HepG2 (cell line): ENCODE measurements around the gene SMIM41. TPM values are rescaled to one million over a fixed set of nuclear protein-coding genes. Genes with fewer than 3 reads are reported as not detected.
A peak's percentile ranks its signal among the peaks of the same experiment; 100 is the strongest.

Experiments
- AGO2 ChIP-seq: fragments of 200-400 bp; formaldehyde crosslinking; optimal IDR thresholded peaks from 2 replicates; pipeline ENCODE3; 2017; ENCODE audit warnings: mild to moderate bottlenecking, low read depth, low read length, moderate library complexity
- ATF1 ChIP-seq: IDR thresholded peaks from 2 replicates; pipeline ENCODE4 v1.6.1; 2016; ENCODE audit warnings: mild to moderate bottlenecking, control low read depth
- CC2D1A ChIP-seq: sonication (generic); formaldehyde crosslinking; IDR thresholded peaks from 2 replicates; pipeline ENCODE4 v1.8.1; 2023; ENCODE audit warnings: mild to moderate bottlenecking, missing genetic modification reagents
- CREM ChIP-seq, 2 experiments: sonication (generic) in 1 of 2; formaldehyde crosslinking in 1 of 2; IDR thresholded peaks; 2 replicates each; pipeline versions ENCODE4 v1.4.0 to v1.6.1; 2016 to 2020; ENCODE audit warnings: antibody characterized with exemption in 1 of 2, mild to moderate bottlenecking in 1 of 2, missing genetic modification reagents in 1 of 2
- FIP1L1 ChIP-seq: fragments of 200-400 bp; formaldehyde crosslinking; IDR thresholded peaks from 2 replicates; pipeline ENCODE4 v1.6.1; 2018; ENCODE audit warnings: low read depth, mild to moderate bottlenecking, low read length, moderate library complexity, borderline replicate concordance; ENCODE audit not compliant: insufficient read depth
- HNRNPLL ChIP-seq: fragments of 200-400 bp; formaldehyde crosslinking; IDR thresholded peaks from 2 replicates; pipeline ENCODE4 v1.6.1; 2017; ENCODE audit warnings: mild to moderate bottlenecking, low read depth, low read length; ENCODE audit not compliant: poor library complexity, severe bottlenecking
- HOXA5 ChIP-seq: sonication (generic); formaldehyde crosslinking; IDR thresholded peaks from 2 replicates; pipeline ENCODE4 v1.4.0; 2020; ENCODE audit warnings: missing genetic modification reagents
- KDM1A ChIP-seq: IDR thresholded peaks from 2 replicates; pipeline ENCODE4 v1.6.1; 2016; ENCODE audit warnings: missing compliant biosample characterization
- KDM2A ChIP-seq: sonication (generic); formaldehyde crosslinking; IDR thresholded peaks from 2 replicates; pipeline ENCODE4 v1.4.0; 2020; ENCODE audit warnings: low read depth, missing genetic modification reagents, borderline replicate concordance
- KLF6 ChIP-seq: IDR thresholded peaks from 2 replicates; pipeline ENCODE4 v1.8.0; 2016; ENCODE audit warnings: missing biosample characterization, missing genetic modification reagents
- NR2F2 ChIP-seq: IDR thresholded peaks from 2 replicates; pipeline ENCODE4 v1.6.1; 2012; ENCODE audit warnings: low read depth, inconsistent platforms, borderline replicate concordance
- SNAPC2 ChIP-seq: sonication (generic); formaldehyde crosslinking; IDR thresholded peaks from 2 replicates; pipeline ENCODE4 v1.8.1; 2022; ENCODE audit warnings: mild to moderate bottlenecking, missing genetic modification reagents
- SP4 ChIP-seq: sonication (generic); formaldehyde crosslinking; IDR thresholded peaks from 2 replicates; pipeline ENCODE4 v1.8.1; 2023; ENCODE audit warnings: mild to moderate bottlenecking, missing genetic modification reagents
- TEAD2 ChIP-seq: sonication (generic); formaldehyde crosslinking; IDR thresholded peaks from 2 replicates; pipeline ENCODE4 v1.9.0; 2021; ENCODE audit warnings: missing genetic modification reagents
- ZFY ChIP-seq: sonication (generic); formaldehyde crosslinking; IDR thresholded peaks from 2 replicates; pipeline ENCODE4 v1.4.0; 2020; ENCODE audit warnings: missing genetic modification reagents
- ZNF260 ChIP-seq: sonication (generic); formaldehyde crosslinking; IDR thresholded peaks from 2 replicates; pipeline ENCODE4 v1.4.0; 2020; ENCODE audit warnings: missing genetic modification reagents, low read depth, mild to moderate bottlenecking, borderline replicate concordance
- ZNF441 ChIP-seq: sonication (generic); formaldehyde crosslinking; IDR thresholded peaks from 2 replicates; pipeline ENCODE4 v1.7.0; 2021; ENCODE audit warnings: missing genetic modification reagents, borderline replicate concordance
- ZNF550 ChIP-seq: sonication (generic); formaldehyde crosslinking; IDR thresholded peaks from 2 replicates; pipeline ENCODE4 v1.4.0; 2020; ENCODE audit warnings: mild to moderate bottlenecking, missing genetic modification reagents, borderline replicate concordance
- ZNF556 ChIP-seq: sonication (generic); formaldehyde crosslinking; IDR thresholded peaks from 2 replicates; pipeline ENCODE4 v1.4.0; 2020; ENCODE audit warnings: mild to moderate bottlenecking, missing genetic modification reagents, borderline replicate concordance
- polyA plus RNA-seq, 8 experiments: library from polyadenylated mRNA; depleted of rRNA in 3 of 8; stranded (reverse) in 7 of 8; unstranded in 1 of 8; fragments of >200 nt; fragmentation: Illumina TruSeq in 4 of 8; extraction: Trizol in 4 of 8; gene quantifications; 2 replicates each; pipeline versions ENCODE4 v1.2.1 to v1.2.3, GENCODE V29; 2011 to 2016; ENCODE audit warnings: low read depth in 4 of 8, missing spikeins in 1 of 8, mixed read lengths in 1 of 8; ENCODE audit not compliant: insufficient read depth in 1 of 8
- total RNA-seq, 5 experiments: library from RNA; depleted of rRNA; stranded (reverse); fragments of >200 nt; fragmentation: Illumina TruSeq; extraction: Trizol; gene quantifications; 2 replicates each; pipeline ENCODE4 v1.2.3, GENCODE V29; 2016; ENCODE audit warnings: low read depth in 1 of 5
- TF ChIP-seq, protein P1 (sequence below): sonication (generic); formaldehyde crosslinking; IDR thresholded peaks from 2 replicates; pipeline ENCODE4 v1.4.0; 2020; ENCODE audit warnings: missing genetic modification reagents, borderline replicate concordance
- TF ChIP-seq, protein P2 (sequence below): IDR thresholded peaks from 2 replicates; pipeline ENCODE4 v1.6.1; 2016; ENCODE audit warnings: low read depth, borderline replicate concordance
- TF ChIP-seq, protein P3 (sequence below): IDR thresholded peaks from 2 replicates; pipeline ENCODE4 v1.6.1; 2016; ENCODE audit warnings: mild to moderate bottlenecking, missing biosample characterization, missing genetic modification reagents
- TF ChIP-seq, protein P4 (sequence below): sonication (generic); formaldehyde crosslinking; IDR thresholded peaks from 2 replicates; pipeline ENCODE4 v1.5.0; 2020; ENCODE audit warnings: missing genetic modification reagents
- TF ChIP-seq, protein P5 (sequence below): sonication (generic); formaldehyde crosslinking; IDR thresholded peaks from 2 replicates; pipeline ENCODE4 v1.8.0; 2022; ENCODE audit warnings: low read depth, missing genetic modification reagents

SMIM41 gene
- total and polyA plus RNA-seq, 2 of the 13 experiments (the other 11 are each of a cell fraction or from before 2014, with no cell fraction given), result not detected

DNA sequence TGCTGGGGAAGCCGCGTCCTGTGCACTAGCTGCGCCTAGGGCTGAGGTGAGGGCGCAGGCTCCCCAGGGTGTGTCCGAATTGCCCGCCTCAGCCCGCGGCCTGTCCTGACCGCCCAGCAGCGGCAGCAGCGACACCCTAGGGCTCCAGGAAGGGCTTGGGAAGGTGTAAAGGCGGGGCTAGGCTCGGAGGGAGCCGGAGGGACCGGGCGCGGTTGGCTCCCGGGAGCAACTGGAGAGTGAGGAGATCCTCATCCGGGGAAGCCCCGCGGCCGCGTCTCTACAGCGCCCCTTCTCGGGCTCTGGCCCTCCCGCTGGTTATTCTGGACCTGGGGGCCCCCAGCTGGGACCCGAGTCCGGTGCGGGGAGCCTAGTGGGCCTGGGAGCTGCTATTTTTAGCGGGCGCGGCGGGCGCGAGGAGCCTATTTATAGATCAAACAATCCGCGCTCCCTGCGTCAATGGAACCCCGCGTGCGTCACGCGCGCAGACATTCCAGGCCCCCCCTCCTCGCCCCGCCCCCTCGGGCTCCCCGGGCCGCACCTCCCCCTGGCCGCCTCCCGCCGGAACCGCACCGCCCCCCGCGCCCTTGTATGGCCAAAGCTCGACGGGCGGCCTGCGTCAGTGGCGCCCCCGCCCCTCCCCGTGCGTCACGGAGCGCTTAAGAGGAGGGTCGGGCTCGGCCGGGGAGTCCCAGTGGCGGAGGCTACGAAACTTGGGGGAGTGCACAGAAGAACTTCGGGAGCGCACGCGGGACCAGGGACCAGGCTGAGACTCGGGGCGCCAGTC is 28.6 kb upstream of the SMIM41 start, which contains the start of gene NR4A1 (continued):
- TF ChIP-seq, protein P1, sequence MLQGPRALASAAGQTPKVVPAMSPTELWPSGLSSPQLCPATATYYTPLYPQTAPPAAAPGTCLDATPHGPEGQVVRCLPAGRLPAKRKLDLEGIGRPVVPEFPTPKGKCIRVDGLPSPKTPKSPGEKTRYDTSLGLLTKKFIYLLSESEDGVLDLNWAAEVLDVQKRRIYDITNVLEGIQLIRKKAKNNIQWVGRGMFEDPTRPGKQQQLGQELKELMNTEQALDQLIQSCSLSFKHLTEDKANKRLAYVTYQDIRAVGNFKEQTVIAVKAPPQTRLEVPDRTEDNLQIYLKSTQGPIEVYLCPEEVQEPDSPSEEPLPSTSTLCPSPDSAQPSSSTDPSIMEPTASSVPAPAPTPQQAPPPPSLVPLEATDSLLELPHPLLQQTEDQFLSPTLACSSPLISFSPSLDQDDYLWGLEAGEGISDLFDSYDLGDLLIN (CRISPR knock-in tag), result 0 out of 2 replicates have a peak, but pooled peaks have one; percentile 55
- TF ChIP-seq, protein P2, sequence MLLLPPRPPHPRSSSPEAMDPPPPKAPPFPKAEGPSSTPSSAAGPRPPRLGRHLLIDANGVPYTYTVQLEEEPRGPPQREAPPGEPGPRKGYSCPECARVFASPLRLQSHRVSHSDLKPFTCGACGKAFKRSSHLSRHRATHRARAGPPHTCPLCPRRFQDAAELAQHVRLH (CRISPR knock-in tag), result peak; percentile 2; the same call in 1 of the 2 replicates
- TF ChIP-seq AGO2, result peak; percentile 12
- TF ChIP-seq, protein P3, sequence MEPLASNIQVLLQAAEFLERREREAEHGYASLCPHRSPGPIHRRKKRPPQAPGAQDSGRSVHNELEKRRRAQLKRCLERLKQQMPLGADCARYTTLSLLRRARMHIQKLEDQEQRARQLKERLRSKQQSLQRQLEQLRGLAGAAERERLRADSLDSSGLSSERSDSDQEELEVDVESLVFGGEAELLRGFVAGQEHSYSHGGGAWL (CRISPR knock-in tag), result no peak
- TF ChIP-seq SP4 (CRISPR knock-in tag), result peak; percentile 87
- TF ChIP-seq KDM2A (CRISPR knock-in tag), result peak; percentile 48; the same call in 1 of the 2 replicates
- TF ChIP-seq, protein P4, sequence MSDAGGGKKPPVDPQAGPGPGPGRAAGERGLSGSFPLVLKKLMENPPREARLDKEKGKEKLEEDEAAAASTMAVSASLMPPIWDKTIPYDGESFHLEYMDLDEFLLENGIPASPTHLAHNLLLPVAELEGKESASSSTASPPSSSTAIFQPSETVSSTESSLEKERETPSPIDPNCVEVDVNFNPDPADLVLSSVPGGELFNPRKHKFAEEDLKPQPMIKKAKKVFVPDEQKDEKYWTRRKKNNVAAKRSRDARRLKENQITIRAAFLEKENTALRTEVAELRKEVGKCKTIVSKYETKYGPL, result no peak
- no peak for TF ChIP-seq FIP1L1
- peak; percentile 59; the same call in 1 of the 2 replicates for TF ChIP-seq SNAPC2 (CRISPR knock-in tag)
- no peak for TF ChIP-seq KDM1A
- TF ChIP-seq KLF6 (CRISPR knock-in tag), result peak; percentile 76
- peak; percentile 45; the same call in 1 of the 2 replicates for TF ChIP-seq ZNF441
- peak; percentile 48; the same call in 1 of the 2 replicates for TF ChIP-seq ZNF556 (CRISPR knock-in tag)
- no peak for TF ChIP-seq ZNF260 (CRISPR knock-in tag)
- TF ChIP-seq CC2D1A (CRISPR knock-in tag), result no peak
- TF ChIP-seq NR2F2, result no peak; the same call in 1 of the 2 replicates
- peak; percentile 47; the same call in 1 of the 2 replicates for TF ChIP-seq ATF1 (CRISPR knock-in tag)
- TF ChIP-seq, protein P5, sequence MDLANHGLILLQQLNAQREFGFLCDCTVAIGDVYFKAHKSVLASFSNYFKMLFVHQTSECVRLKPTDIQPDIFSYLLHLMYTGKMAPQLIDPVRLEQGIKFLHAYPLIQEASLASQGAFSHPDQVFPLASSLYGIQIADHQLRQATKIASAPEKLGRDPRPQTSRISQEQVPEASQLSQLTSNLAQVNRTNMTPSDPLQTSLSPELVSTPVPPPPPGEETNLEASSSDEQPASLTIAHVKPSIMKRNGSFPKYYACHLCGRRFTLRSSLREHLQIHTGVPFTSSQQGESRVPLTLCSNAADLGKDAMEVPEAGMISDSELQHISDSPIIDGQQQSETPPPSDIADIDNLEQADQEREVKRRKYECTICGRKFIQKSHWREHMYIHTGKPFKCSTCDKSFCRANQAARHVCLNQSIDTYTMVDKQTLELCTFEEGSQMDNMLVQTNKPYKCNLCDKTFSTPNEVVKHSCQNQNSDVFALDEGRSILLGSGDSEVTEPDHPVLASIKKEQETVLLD (CRISPR knock-in tag), result peak; percentile 31; the same call in 1 of the 2 replicates
- peak; percentile 75 for TF ChIP-seq ZFY (CRISPR knock-in tag)
- TF ChIP-seq TEAD2 (CRISPR knock-in tag), result no peak
- TF ChIP-seq HNRNPLL, result peak; percentile 85
- TF ChIP-seq CREM (IDR thresholded peaks at IDR 0.05), result peak; percentile 63
- TF ChIP-seq CREM (CRISPR knock-in tag; IDR thresholded peaks at IDR 0.05), result no peak
- 0 out of 2 replicates have a peak, but pooled peaks have one; percentile 20 for TF ChIP-seq HOXA5 (CRISPR knock-in tag)
- TF ChIP-seq ZNF550 (CRISPR knock-in tag), result no peak
